ENCODE results near the gene OR9Q1. TPM values are rescaled to one million over a fixed set of nuclear protein-coding genes. Genes with fewer than 3 reads are reported as not detected.

The OR9Q1 gene
- polyA plus RNA-seq, 1 donor (not counting 4 experiments of a cell fraction or from before 2014, with no cell fraction given), result not detected

- Histone ChIP-seq H3K27me3 (ENCODE audit: control insufficient read depth, extremely low read depth, insufficient read depth, low read length) (no peaks in the 10 kb centered on the region), H3K4me3 (ENCODE audit: control insufficient read depth in 2 of 3, extremely low read depth in 1 of 3, insufficient read depth in 2 of 3, low read depth in 1 of 3, low read length in 3 of 3) (no peak overlapping the region), H3K27ac (ENCODE audit: control insufficient read depth, insufficient read depth, low read length) (no peak overlapping the region), H3K9ac (ENCODE audit: control insufficient read depth, extremely low read depth, insufficient read depth, low read length) (no peak overlapping the region), H2AFZ (ENCODE audit: control insufficient read depth, low read length) (no peak overlapping the region), H3K9me3 (ENCODE audit: control insufficient read depth, low read depth, low read length) (no peaks in the 10 kb centered on the region), H3K4me1 (ENCODE audit: control insufficient read depth, extremely low read depth, insufficient read depth, low read length) (no peaks in the 10 kb centered on the region), H3K4me2 (ENCODE audit: control insufficient read depth, extremely low read depth, insufficient read depth, low read depth, low read length) (no peak overlapping the region), H3K9me1 (ENCODE audit: control insufficient read depth, extremely low read depth, insufficient read depth, low read length) (no peaks in the 10 kb centered on the region), H4K20me1 (ENCODE audit: control insufficient read depth, extremely low read depth, insufficient read depth, low read length) (no peaks in the 10 kb centered on the region), H3K36me3 (ENCODE audit: control insufficient read depth in 2 of 2, extremely low read depth in 1 of 2, insufficient read depth in 2 of 2, low read length in 2 of 2) (no peaks in the 10 kb centered on the region), H3K79me2 (ENCODE audit: control insufficient read depth, insufficient read depth, low read length) (no peaks in the 10 kb centered on the region)
- DNase-seq (ENCODE audit: low read depth, low spot score), result no peak
- FAIRE-seq, result no peak
- TF ChIP-seq CTCF (optimal IDR thresholded peaks at IDR 0.05 in 1 of 3, IDR thresholded peaks at IDR 0.05 in 1 of 3, conservative IDR thresholded peaks at IDR 0.05 in 1 of 3; ENCODE audit: extremely low read depth in 1 of 3, insufficient read depth in 2 of 3, low read length in 3 of 3) (no peak), EZH2 (IDR thresholded peaks at IDR 0.05; ENCODE audit: low read length) (no peak)
- dilution Hi-C loops (cut with MboI; ENCODE audit: extremely low pct_ligation_motif_present, low sequenced_read_pairs), result no loop called here
Measured at GRCh38 chr11:57974848-57975601, 48.7 kb upstream of the OR9Q1 start.

GRCh38 chr11:57977709-57978108 lies 46.0 kb upstream of the OR9Q1 start:
- no peak overlapping the region for H3K27ac ChIP-seq (ENCODE audit: control insufficient read depth, insufficient read depth, low read length)

More at GRCh38 chr11:57977709-57978108, 46.0 kb upstream of the OR9Q1 start:
- H3K4me1 ChIP-seq (ENCODE audit: control insufficient read depth, extremely low read depth, insufficient read depth, low read length), result no peaks in the 10 kb centered on the region
- no peak for TF ChIP-seq CTCF (optimal IDR thresholded peaks at IDR 0.05 in 1 of 3, IDR thresholded peaks at IDR 0.05 in 1 of 3, conservative IDR thresholded peaks at IDR 0.05 in 1 of 3; ENCODE audit: extremely low read depth in 1 of 3, insufficient read depth in 2 of 3, low read length in 3 of 3)
- TF ChIP-seq EZH2 (IDR thresholded peaks at IDR 0.05; ENCODE audit: low read length), result no peak
- H3K79me2 ChIP-seq (ENCODE audit: control insufficient read depth, insufficient read depth, low read length), result no peaks in the 10 kb centered on the region
- FAIRE-seq (no peak), DNase-seq (ENCODE audit: low read depth, low spot score) (no peak)
- H3K9me1 ChIP-seq (ENCODE audit: control insufficient read depth, extremely low read depth, insufficient read depth, low read length), result no peaks in the 10 kb centered on the region
- H3K36me3 ChIP-seq (ENCODE audit: control insufficient read depth in 2 of 2, extremely low read depth in 1 of 2, insufficient read depth in 2 of 2, low read length in 2 of 2), result no peaks in the 10 kb centered on the region
- no peak overlapping the region for H3K4me2 ChIP-seq (ENCODE audit: control insufficient read depth, extremely low read depth, insufficient read depth, low read depth, low read length)
- dilution Hi-C loops (cut with MboI; ENCODE audit: extremely low pct_ligation_motif_present, low sequenced_read_pairs), result no loop called here
- no peak overlapping the region for H2AFZ ChIP-seq (ENCODE audit: control insufficient read depth, low read length)
- H3K4me3 ChIP-seq (ENCODE audit: control insufficient read depth in 2 of 3, extremely low read depth in 1 of 3, insufficient read depth in 2 of 3, low read depth in 1 of 3, low read length in 3 of 3), result no peak overlapping the region
- no peak overlapping the region for H3K9ac ChIP-seq (ENCODE audit: control insufficient read depth, extremely low read depth, insufficient read depth, low read length)
- no peaks in the 10 kb centered on the region for H3K9me3 ChIP-seq (ENCODE audit: control insufficient read depth, low read depth, low read length)
- H3K27me3 ChIP-seq (ENCODE audit: control insufficient read depth, extremely low read depth, insufficient read depth, low read length), result no peaks in the 10 kb centered on the region
- no peaks in the 10 kb centered on the region for H4K20me1 ChIP-seq (ENCODE audit: control insufficient read depth, extremely low read depth, insufficient read depth, low read length)

Data from keratinocyte (primary cell).